GM13976 (cell line): ENCODE data around the gene DPF3.

ENCODE experiments used
- DNase-seq: peaks from one replicate; pipeline ENCODE4 v3.0.0; 2012; ENCODE audit warnings: low spot score
- in situ Hi-C: fragments of 300-500 bp; cut with MboI; formaldehyde crosslinking; loops from one replicate; pipeline ENCODE4 v1.12.0; 2022; ENCODE audit warnings: low sequenced_read_pairs, mixed read lengths, inconsistent platforms; ENCODE audit not compliant: unreplicated experiment
- TF ChIP-seq, protein P1 (sequence below): IDR thresholded peaks from 2 replicates; pipeline ENCODE4 v1.5.1; 2012; ENCODE audit warnings: borderline replicate concordance, mild to moderate bottlenecking; ENCODE audit not compliant: insufficient read depth; ENCODE audit errors: extremely low read depth, missing control alignments, control extremely low read depth

DPF3 gene

GRCh38 chr14:72882047-72882446 is 11.9 kb downstream of the DPF3 start:
- no peak for DNase-seq
- in situ Hi-C loops, result no loop called here
- TF ChIP-seq, protein P1, sequence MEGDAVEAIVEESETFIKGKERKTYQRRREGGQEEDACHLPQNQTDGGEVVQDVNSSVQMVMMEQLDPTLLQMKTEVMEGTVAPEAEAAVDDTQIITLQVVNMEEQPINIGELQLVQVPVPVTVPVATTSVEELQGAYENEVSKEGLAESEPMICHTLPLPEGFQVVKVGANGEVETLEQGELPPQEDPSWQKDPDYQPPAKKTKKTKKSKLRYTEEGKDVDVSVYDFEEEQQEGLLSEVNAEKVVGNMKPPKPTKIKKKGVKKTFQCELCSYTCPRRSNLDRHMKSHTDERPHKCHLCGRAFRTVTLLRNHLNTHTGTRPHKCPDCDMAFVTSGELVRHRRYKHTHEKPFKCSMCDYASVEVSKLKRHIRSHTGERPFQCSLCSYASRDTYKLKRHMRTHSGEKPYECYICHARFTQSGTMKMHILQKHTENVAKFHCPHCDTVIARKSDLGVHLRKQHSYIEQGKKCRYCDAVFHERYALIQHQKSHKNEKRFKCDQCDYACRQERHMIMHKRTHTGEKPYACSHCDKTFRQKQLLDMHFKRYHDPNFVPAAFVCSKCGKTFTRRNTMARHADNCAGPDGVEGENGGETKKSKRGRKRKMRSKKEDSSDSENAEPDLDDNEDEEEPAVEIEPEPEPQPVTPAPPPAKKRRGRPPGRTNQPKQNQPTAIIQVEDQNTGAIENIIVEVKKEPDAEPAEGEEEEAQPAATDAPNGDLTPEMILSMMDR, result no peak

- no peak for DNase-seq
- TF ChIP-seq, protein P1, result no peak
- in situ Hi-C loops, result no loop called here
These were observed 12.4 kb downstream of the DPF3 start for GRCh38 chr14:72881543-72881942.

- in situ Hi-C loops, result no loop called here
- DNase-seq, result no peak
- TF ChIP-seq, protein P1, result no peak
These were observed 13.1 kb downstream of the DPF3 start for GRCh38 chr14:72880820-72881219.

- no peak for DNase-seq
- TF ChIP-seq, protein P1, result no peak
- in situ Hi-C loops, result no loop called here
These were observed 13.7 kb downstream of the DPF3 start for GRCh38 chr14:72880164-72880563.

- TF ChIP-seq, protein P1, result no peak
- in situ Hi-C loops, result no loop called here
- DNase-seq, result no peak
These were observed 14.5 kb downstream of the DPF3 start for GRCh38 chr14:72879431-72879830.

DNA sequence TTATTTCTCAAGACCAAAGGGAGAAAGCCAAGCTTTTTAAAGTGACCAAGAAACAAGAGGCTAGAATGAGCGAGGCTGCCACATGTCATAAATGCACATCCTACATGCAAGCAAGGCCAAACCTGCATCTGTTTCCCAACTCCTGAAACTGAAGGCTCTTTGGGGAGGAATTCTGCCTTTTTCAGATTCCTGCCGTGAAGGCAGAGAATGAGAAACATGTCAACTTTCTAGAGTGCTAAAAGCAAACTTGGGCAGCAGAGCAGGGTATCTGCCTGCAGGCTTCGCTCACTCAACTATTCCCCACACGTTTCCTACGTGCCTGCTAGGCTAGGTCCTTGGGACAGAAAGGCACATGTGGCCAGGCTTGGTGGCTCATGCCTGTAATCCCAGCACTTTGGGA is 15.2 kb downstream of the DPF3 start:
- TF ChIP-seq, protein P1, result no peak
- in situ Hi-C loops, result no loop called here
- DNase-seq, result no peak

- DNase-seq, result no peak
- TF ChIP-seq, protein P1, result no peak
- in situ Hi-C loops, result no loop called here
These were observed 17.2 kb downstream of the DPF3 start for GRCh38 chr14:72876710-72877063.
